Stimulated activated CD8-positive, alpha-beta memory T cell treated with anti-CD3 and anti-CD28 coated beads, Interleukin-4, amount 100 ng/mL, for 1 hour (primary cell): ENCODE data around the gene SRGAP2C.
"Not testable (repeated sequence)": the region's sequence is repeated elsewhere in the genome, so short reads cannot be mapped to it uniquely, and the experiment has no call there.

ENCODE experiments used
- DNase-seq, 2 donors: peaks; one replicate each; pipeline ENCODE4 v3.0.0-alpha.2; 2020; ENCODE audit warnings: low read depth in 2 of 2, low spot score in 1 of 2

Gene SRGAP2C

DNA sequence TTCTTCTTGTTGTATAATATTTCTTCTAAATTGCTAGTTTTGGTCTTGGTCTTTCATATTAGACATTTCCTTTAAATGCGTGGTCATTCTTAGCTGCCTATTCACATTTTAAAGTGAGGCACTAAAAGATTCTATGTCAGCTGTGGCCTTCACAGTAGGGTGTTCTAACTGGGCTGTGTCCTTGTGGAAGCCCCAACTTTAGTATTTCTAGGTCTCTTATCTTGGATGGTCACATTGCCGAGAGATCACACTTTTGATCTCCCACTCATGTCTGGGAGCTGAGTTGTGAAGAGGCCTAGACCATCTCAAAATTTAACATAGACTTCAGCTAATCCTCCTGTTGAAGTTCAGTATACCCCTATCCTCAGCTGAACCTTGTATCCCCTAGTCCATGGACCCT lies 185.2 kb downstream of the SRGAP2C start:
- not testable (repeated sequence) for DNase-seq

DNA sequence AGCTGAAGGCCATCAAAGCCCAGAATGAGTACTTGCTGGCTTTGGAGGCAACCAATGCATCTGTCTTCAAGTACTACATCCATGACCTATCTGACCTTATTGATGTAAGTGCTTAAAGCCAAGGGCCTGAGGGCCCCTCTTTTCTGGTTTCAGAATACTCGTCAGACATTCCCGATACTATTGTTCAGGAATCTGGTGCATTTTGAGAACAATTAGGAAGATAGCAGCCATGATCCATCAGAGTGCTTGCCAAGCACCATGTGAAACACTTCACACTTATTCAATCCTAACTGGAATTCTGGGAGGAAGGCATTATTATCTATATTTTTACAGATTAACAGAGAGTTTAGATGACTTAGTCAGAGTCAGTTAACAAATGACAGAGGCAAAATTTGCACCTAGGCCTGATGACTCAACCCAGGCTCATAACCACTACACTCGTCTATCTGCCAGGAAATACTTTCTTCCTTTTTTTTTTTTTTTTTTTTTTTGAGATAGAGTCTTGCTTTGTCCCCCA lies 190.1 kb downstream of the SRGAP2C start:
- DNase-seq, result not testable (repeated sequence)

DNA sequence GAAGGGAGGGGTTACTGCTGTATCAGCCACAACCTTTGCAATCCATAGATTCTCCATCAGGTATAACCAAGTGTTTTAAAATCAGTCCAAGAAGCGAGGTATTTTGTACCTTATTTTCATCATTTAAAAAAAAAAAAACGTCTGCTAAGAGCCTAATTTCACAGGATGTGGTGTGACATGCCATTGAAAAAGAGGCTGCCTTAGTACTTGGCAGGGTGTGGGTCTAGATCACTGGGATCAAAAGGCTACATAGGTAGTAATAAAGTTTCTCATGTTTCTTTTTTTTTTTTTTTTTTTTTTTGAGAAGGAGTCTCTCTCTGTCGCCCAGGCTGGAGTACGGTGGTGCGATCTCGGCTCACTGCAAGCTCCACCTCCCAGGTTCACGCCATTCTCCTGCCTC lies 192.2 kb downstream of the SRGAP2C start:
- not testable (repeated sequence) for DNase-seq

DNA sequence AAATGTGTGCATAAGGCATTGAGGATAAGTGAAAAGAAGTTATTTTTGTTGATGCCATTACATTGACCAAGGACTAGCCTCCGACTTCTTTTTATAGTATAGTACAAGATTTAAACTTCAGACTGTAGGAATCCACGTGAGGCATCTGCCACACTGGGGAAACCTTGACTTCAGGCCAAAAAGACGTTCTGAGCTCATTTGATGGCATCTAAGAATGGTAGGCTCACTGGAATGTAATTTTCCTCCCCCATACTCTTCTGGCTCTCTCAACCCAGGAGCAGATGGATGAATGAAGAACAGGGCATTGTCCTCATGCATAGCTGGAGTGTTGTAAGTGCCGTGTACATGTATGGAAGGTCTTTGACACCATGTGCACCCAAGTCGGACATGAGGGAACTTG lies 194.0 kb downstream of the SRGAP2C start:
- DNase-seq, result not testable (repeated sequence)

DNA sequence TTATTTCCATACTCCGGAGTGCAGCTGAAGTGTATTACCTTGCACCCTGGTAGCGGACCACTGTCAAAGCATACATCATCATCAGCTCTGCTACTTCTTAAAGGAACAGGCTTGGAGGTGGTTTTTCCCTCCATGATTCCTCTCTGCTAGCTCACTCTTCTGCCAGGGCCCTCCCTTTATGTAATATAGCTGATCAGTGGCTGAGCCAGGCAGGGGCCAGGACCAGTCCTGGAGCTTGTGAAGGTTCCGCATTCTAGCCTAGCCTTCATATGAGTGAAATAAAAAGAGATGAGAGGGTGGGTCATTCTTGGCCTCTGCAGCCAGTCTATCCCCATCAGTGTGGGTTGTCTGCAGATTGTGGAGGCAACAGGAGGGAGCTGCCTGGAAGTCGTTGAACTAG lies 200.0 kb downstream of the SRGAP2C start:
- not testable (repeated sequence) for DNase-seq

DNA sequence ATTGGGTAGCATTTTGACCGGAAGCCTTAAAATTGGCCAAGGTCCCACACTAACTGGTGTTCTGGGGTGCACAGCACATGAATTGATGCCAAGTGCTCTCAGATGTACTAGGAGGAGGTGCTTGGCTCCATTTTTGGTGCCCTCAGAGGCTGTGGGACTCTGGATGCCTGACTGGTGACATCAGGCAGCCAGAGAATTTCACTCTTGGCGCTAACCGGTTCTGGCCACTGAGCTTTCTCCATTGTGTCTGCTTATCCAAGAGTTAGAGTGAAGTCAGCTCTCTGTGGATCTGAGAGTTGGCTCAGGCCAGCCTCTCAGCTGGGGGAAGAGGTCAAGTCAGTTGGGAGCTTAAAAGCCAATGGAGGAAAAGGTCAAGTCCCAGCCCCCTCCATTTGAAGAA lies 200.4 kb downstream of the SRGAP2C start:
- not testable (repeated sequence) for DNase-seq

DNA sequence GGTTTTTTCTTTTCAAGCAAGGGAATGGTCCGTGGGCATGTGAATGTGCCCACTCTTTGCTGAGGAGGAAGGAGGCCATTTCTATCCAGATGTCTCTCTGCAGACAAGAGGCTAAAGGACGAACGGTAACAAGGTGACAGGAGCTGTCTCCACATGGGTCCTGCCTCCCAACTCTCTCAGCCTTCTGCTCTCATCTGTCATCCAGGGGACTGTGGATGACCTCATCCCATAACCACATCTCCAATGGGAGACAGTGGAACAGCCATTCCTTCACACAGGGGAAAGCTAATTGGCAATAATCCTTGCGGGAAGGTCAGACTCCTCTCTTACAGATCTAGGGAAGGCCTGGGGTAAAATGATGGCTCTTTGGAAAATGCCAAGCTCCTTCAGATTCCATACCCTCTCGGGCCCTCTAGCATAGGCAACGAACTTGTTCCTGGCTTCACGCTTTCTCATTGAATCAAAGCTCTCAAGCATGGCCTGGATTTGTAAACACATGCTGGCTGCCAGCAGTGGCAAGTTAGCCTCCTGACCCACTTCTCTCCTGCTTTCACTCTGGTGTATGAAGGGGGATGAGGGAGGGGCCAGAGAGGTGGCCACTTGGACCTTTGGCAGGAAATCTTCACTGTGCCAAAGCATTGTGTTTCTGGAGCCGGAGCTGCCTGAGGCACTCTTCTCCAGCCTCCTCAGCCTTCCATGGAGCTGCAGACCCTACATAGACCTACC lies 201.0 kb downstream of the SRGAP2C start:
- DNase-seq, result not testable (repeated sequence)

DNA sequence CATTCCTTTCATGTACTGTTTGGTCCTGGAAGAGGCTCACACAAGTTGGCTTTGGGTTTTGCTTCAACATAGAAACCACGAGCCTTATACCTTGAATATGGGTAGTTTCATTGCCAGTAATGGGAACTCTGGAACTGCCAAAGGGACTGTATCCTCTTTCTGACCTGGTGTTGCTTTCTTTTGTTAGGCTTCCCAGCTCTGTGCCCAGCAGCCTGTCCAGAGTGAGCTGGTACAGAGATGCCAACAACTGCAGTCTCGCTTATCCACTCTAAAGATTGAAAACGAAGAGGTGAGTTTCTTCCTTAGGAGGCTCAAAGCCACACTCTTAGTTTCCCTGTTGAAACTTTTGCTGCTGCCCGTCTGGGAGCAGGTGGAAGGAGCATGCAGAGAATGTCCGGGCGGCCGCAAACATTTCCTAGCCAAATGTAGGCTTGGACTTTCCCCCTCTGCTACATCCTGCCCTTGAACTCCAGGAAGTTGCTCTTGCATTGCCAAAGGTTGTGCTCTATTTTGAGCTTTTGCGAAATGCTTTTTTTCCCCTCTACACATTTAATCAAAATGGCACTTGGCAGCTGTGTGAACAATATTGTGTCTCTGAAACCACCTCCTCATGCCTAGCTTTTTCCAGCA lies 201.7 kb downstream of the SRGAP2C start:
- not testable (repeated sequence) for DNase-seq

DNA sequence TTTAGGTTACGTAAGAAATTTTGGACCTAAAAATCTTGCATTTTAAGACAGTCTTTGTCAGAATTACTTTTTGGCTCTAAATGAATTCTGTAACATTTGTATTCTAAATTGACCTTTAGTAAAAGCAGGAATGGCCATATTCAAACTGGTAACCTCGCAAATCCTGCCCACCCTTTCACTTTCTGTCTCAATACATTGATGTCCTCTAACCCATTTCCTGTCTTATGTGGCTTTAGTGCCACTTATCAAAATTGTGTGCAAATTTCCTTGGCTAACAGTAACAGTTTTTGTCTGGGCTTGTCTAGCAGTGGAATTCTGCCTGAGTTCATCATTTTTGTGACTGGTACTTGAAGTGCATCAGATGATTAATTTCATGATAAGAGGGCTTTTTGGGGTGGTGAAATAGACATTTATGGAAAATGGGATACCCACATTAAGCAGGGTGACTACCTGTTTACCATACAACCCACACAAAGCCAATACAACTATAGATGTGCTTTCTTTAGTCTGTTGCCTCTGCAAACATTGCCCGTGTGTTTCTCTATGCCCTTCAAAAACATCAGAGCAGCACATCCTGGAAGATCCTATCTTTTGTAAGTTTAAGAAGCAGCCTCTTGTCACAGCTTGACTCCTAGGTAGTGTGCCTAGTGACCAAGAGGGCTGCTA lies 205.3 kb downstream of the SRGAP2C start:
- DNase-seq, result not testable (repeated sequence)

DNA sequence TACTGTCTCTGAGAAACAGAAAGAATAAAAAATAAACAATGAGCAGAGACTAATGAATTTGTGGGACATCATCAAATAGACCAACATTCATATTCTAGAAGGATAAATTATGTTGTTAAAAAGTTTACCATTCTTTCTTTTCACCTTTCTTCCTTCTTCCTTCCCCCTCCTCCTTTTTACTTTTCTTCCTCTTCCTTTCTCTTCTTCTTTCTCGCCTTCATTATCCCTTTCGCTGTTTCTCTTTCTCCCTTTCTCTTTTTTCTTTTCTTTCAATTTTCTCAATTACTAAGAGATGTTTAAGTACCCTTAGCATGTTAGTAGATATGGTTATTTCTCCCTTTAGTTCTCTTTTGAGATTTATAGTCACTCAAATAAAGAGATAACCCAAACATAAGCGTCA lies 207.4 kb downstream of the SRGAP2C start:
- not testable (repeated sequence) for DNase-seq

DNA sequence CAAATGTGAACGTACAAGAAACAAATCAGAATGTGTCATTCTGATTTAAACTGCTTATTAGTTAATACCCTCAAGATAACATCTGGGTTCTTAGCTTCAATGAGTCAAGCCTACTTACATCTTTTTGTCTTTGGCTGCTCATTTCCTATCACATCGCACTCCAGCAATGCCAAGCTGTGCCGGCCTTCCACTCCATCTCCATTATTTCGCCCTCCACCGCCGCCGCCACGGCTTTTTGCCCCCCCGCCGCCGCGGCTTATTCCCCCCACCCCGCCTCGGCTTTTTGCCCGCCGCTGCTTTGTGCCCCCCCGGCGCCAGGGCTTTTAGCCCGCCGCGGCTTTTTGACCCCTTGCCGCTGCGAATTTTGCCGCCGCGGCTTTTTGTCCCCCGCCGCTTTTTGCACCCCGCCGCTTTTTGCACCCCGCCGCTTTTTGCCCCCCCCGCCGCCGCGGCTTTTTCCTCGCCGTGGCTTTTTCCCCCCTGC lies 211.0 kb downstream of the SRGAP2C start:
- DNase-seq, result not testable (repeated sequence)

DNA sequence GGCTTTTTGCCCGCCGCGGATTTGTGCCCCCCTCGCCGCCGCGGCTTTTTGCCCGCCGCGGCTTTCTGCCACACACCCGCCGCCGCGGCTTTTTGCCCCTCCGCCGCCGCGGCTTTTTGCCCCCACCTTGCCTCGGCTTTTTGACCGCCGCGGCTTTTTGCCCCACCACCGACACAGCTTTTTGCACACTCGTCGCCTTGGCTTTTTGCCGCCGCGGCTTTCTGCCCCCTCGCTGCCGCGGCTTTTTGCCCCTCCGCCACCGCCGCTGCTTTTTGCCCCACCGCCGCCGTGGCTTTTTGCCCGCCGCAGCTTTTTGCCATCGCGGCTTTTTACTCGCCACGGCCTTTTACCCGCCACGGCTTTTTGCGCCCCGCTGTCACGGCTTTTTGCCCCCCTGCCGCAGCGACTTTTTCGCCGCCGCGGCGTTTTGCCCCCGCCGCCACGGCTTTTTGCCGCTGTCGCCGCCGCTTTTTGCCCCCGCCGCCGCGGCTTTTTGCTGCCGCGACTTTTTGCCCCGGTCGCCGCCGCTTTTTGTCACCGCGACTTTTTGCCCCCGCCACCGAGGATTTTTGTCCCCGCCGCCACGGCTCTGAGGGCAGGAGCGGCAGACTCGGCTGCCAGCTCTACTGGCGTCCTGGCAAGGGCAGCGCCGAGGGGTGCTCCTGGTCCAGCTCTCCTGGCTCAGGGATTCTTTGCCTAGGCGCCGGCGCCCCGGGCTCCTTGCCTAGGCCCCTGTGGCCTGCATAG lies 211.7 kb downstream of the SRGAP2C start:
- DNase-seq, result not testable (repeated sequence)

DNA sequence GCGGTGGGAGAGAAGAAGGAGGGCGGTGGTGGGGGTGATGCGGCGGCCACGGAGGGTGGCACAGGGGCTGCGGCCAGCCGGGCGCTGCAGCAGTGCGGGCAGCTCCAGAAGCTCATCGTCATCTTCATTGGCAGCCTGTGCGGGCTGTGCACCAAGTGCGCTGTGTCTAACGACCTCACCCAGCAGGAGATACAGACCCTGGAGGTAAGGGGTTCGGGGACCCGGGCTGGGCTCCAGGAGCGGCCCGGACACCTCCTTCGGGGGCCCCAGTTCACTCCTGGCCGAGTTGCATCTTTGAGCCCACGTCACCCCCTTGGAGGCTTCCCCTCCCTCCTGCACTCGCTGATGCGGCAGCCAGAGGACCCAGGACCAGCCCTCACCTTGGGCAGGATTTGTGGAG lies 212.3 kb downstream of the SRGAP2C start:
- DNase-seq, result not testable (repeated sequence)

DNA sequence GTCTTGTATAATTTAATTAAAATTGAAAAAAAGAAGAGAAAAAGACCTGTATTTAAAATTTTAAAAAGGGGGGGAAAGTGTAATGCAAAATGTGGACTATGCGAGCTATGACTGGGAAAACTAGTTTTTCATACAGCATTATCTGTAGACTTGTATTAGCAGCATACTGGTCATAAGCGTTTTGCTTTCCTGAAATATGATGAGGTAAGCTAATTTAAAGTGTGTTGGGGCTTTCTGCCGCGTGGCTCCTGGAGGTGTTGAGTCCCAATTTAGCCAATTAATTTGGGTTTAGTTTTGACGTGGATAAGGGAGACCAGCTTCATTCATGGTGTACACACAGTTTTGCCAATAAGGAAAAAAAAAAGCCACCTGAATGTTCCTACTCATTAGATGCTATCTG lies 214.4 kb downstream of the SRGAP2C start:
- DNase-seq, result not testable (repeated sequence)

DNA sequence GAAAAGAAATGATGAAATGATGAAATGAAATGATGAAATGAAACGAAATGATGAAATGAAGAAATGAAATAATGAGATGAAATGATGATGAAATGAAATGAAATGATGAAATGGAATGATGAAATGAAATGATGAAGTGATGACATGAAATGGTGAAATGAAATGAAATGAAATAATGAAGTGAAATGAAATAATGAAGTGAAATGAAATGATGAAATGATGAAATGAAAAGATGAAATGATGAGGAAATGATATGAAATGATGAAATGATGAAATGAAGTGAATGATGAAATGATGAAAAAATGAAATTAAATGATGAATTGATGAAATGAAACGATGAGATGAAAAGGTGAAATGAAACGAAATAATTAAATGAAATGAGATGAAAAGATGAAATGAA lies 215.3 kb downstream of the SRGAP2C start:
- not testable (repeated sequence) for DNase-seq

DNA sequence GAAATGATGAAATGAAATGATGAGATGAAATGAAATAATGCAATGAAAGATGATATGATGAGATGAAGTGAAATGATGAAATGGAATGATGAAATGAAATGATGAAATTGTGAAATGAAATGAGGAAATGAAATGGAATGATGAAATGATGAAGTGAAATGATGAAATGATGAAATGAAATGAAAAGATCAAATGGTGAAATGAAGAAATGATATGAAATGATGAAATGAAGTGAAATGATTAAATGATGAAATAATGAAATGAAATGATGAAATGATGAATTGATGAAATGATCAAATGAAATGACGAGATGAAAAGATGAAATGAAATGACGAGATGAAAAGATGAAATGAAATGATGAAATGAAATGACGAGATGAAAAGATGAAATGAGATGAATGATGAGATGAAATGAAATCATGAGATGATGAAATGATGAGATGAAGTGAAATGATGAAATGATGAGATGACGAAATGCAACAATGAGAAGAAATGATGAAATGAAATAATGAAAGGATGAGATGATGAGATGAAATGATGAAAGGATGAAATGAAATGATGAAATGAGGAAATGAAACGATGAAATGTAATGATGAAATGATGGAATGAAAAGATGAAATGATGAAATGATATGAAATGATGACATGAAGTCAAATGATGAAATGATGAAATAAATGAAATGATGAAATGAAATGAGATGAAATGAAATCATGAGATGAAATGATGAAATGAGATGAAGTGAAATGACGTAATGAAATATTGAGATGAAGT lies 216.0 kb downstream of the SRGAP2C start:
- DNase-seq, result not testable (repeated sequence)

DNA sequence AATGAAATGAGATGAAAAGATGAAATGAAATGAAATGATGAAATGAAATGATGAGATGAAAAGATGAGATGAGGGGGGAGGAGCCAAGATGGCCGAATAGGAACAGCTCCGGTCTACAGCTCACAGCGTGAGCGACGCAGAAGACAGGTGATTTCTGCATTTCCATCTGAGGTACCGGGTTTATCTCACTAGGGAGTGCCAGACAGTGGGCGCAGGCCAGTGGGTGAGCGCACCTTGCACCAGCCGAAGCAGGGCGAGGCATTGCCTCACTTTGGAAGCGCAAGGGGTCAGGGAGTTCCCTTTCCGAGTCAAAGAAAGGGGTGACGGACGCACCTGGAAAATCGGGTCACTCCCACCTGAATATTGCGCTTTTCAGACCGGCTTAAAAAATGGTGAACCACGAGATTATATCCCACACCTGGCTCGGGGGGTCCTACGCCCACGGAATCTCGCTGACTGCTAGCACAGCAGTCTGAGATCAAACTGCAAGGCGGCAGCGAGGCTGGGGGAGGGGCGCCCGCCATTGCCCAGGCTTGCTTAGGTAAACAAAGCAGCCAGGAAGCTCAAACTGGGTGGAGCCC lies 216.7 kb downstream of the SRGAP2C start:
- not testable (repeated sequence) for DNase-seq

DNA sequence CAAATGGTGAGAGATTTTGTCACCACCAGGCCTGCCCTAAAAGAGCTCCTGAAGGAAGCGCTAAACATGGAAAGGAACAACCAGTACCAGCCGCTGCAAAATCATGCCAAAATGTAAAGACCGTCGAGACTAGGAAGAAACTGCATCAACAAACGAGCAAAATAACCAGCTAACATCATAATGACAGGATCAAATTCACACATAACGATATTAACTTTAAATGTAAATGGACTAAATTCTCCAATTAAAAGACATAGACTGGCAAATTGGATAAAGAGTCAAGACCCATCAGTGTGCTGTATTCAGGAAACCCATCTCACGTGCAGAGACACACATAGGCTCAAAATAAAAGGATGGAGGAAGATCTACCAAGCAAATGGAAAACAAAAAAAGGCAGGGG lies 218.5 kb downstream of the SRGAP2C start:
- DNase-seq, result not testable (repeated sequence)

DNA sequence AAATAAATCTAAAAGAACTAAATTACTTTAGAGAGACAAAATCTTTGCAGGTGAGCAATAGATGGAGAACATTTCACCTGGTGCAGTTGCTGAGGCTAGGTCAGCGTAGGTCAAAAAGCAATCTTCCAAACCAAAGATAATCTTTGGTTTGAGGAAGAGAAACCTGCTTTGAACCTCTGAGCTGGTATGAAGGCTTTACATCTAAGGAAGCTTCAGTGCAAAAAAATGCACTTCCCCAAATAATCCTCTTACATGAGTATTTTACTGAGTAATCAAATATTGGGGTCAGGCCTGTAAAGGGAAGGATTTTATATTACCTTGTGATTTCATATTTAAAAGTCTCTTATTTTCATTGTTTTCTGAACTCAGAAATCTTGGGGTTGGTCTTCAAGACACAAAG lies 223.6 kb downstream of the SRGAP2C start:
- DNase-seq, result no peak

DNA sequence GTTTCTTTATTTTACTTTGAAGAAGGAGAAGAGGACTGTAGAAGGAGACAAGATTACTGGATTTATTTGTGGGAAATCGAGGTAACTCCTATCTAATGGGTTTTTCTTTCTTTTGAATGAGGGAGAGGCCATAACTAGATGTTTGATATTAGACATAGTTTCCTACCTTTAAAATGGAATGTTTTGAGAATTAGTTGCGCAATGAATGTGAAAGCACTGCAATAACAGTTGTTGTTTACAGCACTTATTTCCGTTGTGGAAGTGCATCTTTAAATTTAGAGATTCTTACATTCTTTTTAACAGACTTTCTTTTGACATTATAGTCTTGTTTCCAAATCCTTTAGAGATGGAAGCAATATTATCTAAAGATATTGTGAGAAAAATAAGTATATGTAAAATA lies 229.0 kb downstream of the SRGAP2C start:
- no peak for DNase-seq
